Stomach (tissue), 9 donors: ENCODE data around the gene GALE. TPM values are rescaled to one million over a fixed set of nuclear protein-coding genes. Genes with fewer than 3 reads are reported as not detected.
A peak's percentile ranks its signal among the peaks of the same experiment; 100 is the strongest.

Experiments used
- DNase-seq, 2 donors: peaks; one replicate each; pipeline versions ENCODE4 v3.0.0 to v3.0.0-alpha.2; 2013 to 2019
- H3K27ac ChIP-seq, 5 donors: fragments of 200-600 bp in 4 of 5; sonication (generic) in 4 of 5; one replicate each; pipeline ENCODE4 v1.5.1; 2013 to 2019; ENCODE audit warnings: mild to moderate bottlenecking in 1 of 5, moderate library complexity in 1 of 5
- H3K27me3 ChIP-seq, 3 donors: fragments of 200-600 bp; sonication (generic); one replicate each; pipeline ENCODE4 v1.5.1; 2017 to 2019; ENCODE audit warnings: mixed run types in 1 of 3
- H3K36me3 ChIP-seq, 4 donors: fragments of 200-600 bp; sonication (generic); 1 replicate in 3 of 4; 2 replicates in 1 of 4; pipeline ENCODE4 v1.5.1; 2016 to 2019
- H3K4me1 ChIP-seq, 4 donors: fragments of 200-600 bp; sonication (generic); one replicate each; pipeline ENCODE4 v1.5.1; 2016 to 2019
- H3K4me3 ChIP-seq, 4 donors: fragments of 200-600 bp; sonication (generic) in 3 of 4; one replicate each; pipeline ENCODE4 v1.5.1; 2016 to 2019; ENCODE audit warnings: mild to moderate bottlenecking in 1 of 4
- H3K9me3 ChIP-seq, 4 donors: fragments of 200-600 bp; sonication (generic); one replicate each; pipeline ENCODE4 v1.5.1; 2016 to 2019
- EP300 ChIP-seq: sonication (generic); formaldehyde crosslinking; IDR thresholded peaks from one replicate; pipeline ENCODE4 v1.6.1; 2017; ENCODE audit warnings: antibody characterized with exemption
- POLR2A ChIP-seq, 4 donors: fragments of 450-650 bp; IDR thresholded peaks; one replicate each; pipeline ENCODE4 v1.6.1; 2016; ENCODE audit warnings: antibody characterized with exemption in 4 of 4, control low read depth in 2 of 4, mild to moderate bottlenecking in 1 of 4, moderate library complexity in 1 of 4
- POLR2AphosphoS5 ChIP-seq, 3 donors: sonication (generic); formaldehyde crosslinking; IDR thresholded peaks; one replicate each; pipeline ENCODE4 v1.6.1; 2016; ENCODE audit warnings: antibody characterized with exemption in 3 of 3
- WGBS, 5 donors: extraction: QIAGEN DNeasy Blood & Tissue Kit in 3 of 5; methylation state at CpG; one replicate each; pipeline versions ENCODE4 v1.1.5 to v1.1.7; 2013 to 2018; 5-methylcytosine and 5-hydroxymethylcytosine counted together
- intact Hi-C: fragments of 100-400 bp; cut with DNase I; formaldehyde crosslinking; loops from one replicate; pipeline ENCODE4 v1.15.1; 2023; ENCODE audit warnings: low total_unique reads
- polyA plus RNA-seq, 3 donors: library from polyadenylated mRNA; stranded (reverse); fragments of 200-250 nt; gene quantifications; one replicate each; pipeline ENCODE4 v1.2.3, GENCODE V29; 2013
- total RNA-seq, 5 donors: library from RNA; depleted of rRNA; stranded (reverse); fragments of >200 nt; gene quantifications; one replicate each; pipeline versions ENCODE4 v1.1.0 to v1.2.3, GENCODE V29; 2014 to 2016
- TF ChIP-seq, protein P1 (sequence below), 7 experiments: fragments of 450-650 bp in 4 of 7; fragments of 200-600 bp in 3 of 7; sonication (generic) in 3 of 7; IDR thresholded peaks; one replicate each; pipeline ENCODE4 v1.5.1; 2016 to 2019; ENCODE audit warnings: antibody characterized with exemption in 7 of 7, control low read depth in 2 of 7, mild to moderate bottlenecking in 1 of 7
- donor health status: healthy with polysubstance abuse.
- donor health status: Bipolar disorder and iron deficiency.
- donor health status: healthy.

GALE gene
- total and polyA plus RNA-seq, 8 donors, result 34.4 to 443 (median 149) TPM

DNA sequence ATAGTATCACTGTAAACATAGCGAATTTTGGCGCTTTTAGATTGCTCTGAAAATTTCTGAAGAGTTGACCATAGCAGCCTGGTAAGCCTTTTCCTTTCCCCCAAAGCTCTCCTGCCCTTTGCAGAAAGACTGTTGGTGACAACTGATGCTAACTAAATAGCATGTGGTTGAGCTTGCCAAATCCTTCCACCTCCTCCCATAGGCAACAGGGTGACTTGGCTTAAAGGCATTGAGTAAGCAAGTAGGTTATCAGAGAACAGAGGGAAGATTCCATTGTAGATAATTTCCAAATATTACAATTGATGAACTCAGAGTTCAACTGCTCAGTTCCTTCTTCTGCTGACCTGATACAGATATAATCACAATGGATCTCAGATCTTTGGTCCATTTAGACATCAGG, 44.6 kb upstream of the GALE start:
- no peak overlapping the region for H3K27ac ChIP-seq
- no peaks in the 10 kb centered on the region for H3K4me1 ChIP-seq
- H3K9me3 ChIP-seq, result peaks cover 0 to 6% (median 2%) of the 10 kb centered on the region in 4 donors
- no peak overlapping the region for H3K4me3 ChIP-seq
- 93 to 98% (median 93%) methylated on average over 2 of the region's 2 CpGs for WGBS, 5 donors
- intact Hi-C loops, result no loop called here
- no peak for DNase-seq
- H3K36me3 ChIP-seq, result peaks cover 35 to 55% (median 53%) of the 10 kb centered on the region in 4 donors
- TF ChIP-seq POLR2AphosphoS5 (IDR thresholded peaks at IDR 0.05) (no peak), EP300 (no peak), POLR2A (IDR thresholded peaks at IDR 0.05) (no peak)
- TF ChIP-seq, protein P1, sequence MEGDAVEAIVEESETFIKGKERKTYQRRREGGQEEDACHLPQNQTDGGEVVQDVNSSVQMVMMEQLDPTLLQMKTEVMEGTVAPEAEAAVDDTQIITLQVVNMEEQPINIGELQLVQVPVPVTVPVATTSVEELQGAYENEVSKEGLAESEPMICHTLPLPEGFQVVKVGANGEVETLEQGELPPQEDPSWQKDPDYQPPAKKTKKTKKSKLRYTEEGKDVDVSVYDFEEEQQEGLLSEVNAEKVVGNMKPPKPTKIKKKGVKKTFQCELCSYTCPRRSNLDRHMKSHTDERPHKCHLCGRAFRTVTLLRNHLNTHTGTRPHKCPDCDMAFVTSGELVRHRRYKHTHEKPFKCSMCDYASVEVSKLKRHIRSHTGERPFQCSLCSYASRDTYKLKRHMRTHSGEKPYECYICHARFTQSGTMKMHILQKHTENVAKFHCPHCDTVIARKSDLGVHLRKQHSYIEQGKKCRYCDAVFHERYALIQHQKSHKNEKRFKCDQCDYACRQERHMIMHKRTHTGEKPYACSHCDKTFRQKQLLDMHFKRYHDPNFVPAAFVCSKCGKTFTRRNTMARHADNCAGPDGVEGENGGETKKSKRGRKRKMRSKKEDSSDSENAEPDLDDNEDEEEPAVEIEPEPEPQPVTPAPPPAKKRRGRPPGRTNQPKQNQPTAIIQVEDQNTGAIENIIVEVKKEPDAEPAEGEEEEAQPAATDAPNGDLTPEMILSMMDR (IDR thresholded peaks at IDR 0.05), result no peak
- no peaks in the 10 kb centered on the region for H3K27me3 ChIP-seq

DNA sequence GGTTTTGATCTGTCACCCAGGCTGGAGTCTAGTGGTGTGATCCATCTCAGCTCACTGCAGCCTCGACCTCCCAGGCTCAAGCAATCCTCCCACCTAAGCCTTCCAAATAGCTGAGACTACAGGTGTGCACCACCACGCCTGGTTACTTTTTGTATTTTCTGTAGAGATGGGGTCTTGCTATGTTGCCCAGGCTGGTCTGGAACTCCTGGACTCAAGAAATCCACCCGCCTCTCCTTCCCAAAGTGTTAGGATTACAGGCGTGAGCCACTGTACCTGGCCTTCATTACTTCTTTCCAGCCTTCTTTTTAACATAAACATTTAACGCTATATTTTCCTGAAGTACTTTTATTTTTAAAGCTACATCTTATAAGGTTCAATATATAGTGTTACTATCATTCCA, 43.1 kb upstream of the GALE start:
- H3K27me3 ChIP-seq, result no peaks in the 10 kb centered on the region
- peaks cover 0 to 5% (median 3%) of the 10 kb centered on the region in 4 donors for H3K4me1 ChIP-seq
- no peak for DNase-seq
- intact Hi-C loops, result no loop called here
- peaks cover 35 to 49% (median 44%) of the 10 kb centered on the region in 4 donors for H3K36me3 ChIP-seq
- H3K27ac ChIP-seq, result no peak overlapping the region
- peaks cover 0 to 6% (median 2%) of the 10 kb centered on the region in 4 donors for H3K9me3 ChIP-seq
- no peak overlapping the region for H3K4me3 ChIP-seq
- WGBS, 5 donors, result 85 to 97% (median 93%) methylated on average over 5 of the region's 5 CpGs
- TF ChIP-seq, protein P1 (IDR thresholded peaks at IDR 0.05), result no peak
- TF ChIP-seq EP300 (no peak), POLR2AphosphoS5 (IDR thresholded peaks at IDR 0.05) (no peak), POLR2A (IDR thresholded peaks at IDR 0.05) (no peak)

DNA sequence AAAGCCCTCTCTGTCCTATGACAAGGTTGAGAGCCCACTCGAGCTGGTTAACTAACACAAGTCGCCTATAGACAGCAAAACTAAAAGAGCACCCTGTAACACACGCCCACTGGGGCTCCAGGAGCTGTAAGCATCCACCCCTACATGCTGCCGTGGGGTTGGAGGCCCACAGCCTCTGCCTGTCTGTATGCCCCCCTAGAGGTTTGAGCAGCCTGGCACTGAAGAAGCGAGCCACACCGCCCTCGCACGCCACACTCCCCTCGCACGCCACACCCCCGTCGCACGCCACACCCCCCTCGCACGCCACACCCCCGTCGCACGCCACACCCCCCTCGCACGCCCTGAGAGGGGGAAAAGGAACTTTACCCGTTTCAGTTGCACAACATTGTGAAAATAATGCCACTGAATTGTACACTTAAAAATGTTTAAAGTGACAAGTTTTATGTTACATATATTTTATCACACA, 37.9 kb upstream of the GALE start:
- Histone ChIP-seq H3K4me3 (peak overlapping the region; percentile 24 to 52 (median 38)), H3K27ac (peak overlapping the region in 1 of 5 donors; percentile 49), H3K27me3 (no peaks in the 10 kb centered on the region), H3K36me3 (no peaks in the 10 kb centered on the region), H3K4me1 (peaks cover 4 to 15% (median 13%) of the 10 kb centered on the region in 4 donors), H3K9me3 (no peaks in the 10 kb centered on the region)
- DNase-seq, result peak; percentile 78 to 87
- TF ChIP-seq POLR2A (IDR thresholded peaks at IDR 0.05), result no peak
- TF ChIP-seq, protein P1 (IDR thresholded peaks at IDR 0.05), result no peak
- TF ChIP-seq POLR2AphosphoS5 (IDR thresholded peaks at IDR 0.05), result no peak
- no peak for TF ChIP-seq EP300
- WGBS, 5 donors, result 0 to 1% (median 1%) methylated on average over 13 to 21 of the region's 21 CpGs
- intact Hi-C loops, result no loop called here

DNA sequence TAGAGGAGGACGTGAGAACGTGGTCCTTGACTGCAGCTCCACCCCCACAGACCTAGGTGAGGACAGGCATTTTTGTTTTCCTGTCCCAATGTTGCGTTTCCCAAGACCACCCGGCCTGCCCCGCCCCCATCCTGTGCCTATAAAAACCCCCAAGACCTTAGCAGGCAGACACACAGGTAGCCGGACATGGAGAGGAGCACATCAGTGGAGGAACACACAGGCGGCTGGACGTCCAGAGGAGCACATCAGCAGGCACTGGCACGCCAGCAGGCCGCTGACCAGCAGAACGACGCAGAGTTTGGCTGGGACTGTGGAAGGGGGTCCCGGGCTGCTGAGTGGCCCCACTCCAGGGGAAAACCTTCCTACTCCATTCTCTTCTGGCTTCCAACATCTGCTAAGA, 37.4 kb upstream of the GALE start:
- intact Hi-C loops, result no loop called here

More for the DNA sequence above, 37.4 kb upstream of the GALE start:
- Histone ChIP-seq H3K27ac (peak overlapping the region in 1 of 5 donors; percentile 49), H3K4me3 (peak overlapping the region; percentile 24 to 52 (median 38)), H3K36me3 (no peaks in the 10 kb centered on the region), H3K4me1 (peaks cover 4 to 15% (median 13%) of the 10 kb centered on the region in 4 donors), H3K27me3 (no peaks in the 10 kb centered on the region), H3K9me3 (no peaks in the 10 kb centered on the region)
- TF ChIP-seq POLR2AphosphoS5 (IDR thresholded peaks at IDR 0.05) (no peak), EP300 (no peak), POLR2A (IDR thresholded peaks at IDR 0.05) (no peak)
- TF ChIP-seq, protein P1 (IDR thresholded peaks at IDR 0.05), result no peak
- 9 to 24% (median 16%) methylated on average over 10 to 13 of the region's 13 CpGs for WGBS, 5 donors
- DNase-seq, result peak in 1 of 2 donors; percentile 17
